ENCODE results near the gene ERG. TPM values are rescaled to one million over a fixed set of nuclear protein-coding genes. Genes with fewer than 3 reads are reported as not detected.

Gene ERG
- total RNA-seq, 1 experiment from 2014 or later: 0.11 TPM

DNA sequence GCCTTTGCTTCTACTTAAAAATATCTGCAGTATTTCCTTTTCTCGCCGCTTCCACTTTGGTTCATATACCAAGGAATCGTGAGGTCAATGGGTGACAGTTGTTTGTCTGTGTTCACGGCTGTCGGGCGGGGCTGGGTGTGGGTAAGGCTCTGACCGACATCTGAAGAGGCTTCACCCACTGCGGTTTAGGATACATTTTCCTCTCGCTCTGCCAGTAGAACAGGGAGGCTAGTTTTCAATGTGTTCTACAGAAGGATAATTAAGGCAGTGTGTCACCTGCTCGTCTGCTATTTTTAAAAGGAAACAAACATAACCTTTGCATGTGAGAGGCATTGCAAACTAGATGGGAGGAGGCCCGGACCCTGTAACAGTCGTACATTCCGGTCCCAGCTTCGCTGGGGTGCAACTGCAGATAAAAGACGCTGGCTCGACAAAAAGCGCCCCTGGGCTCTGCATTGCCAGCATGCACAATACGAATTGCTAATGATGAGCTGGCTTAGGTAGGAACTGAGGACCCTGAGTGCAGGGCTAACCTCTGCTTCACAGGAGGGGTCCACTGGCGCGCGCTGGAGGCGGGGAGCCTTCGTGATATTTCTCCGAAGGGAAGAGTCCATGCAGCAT lies 8.5 kb upstream of the ERG start:
- no peak overlapping the region for H2BK20ac ChIP-seq (ENCODE audit: low read depth, low read length, poor library complexity, severe bottlenecking)
- no peaks in the 10 kb centered on the region for H4K20me1 ChIP-seq (ENCODE audit: control insufficient read depth, insufficient read depth, insufficient read length)
- no peak overlapping the region for H3T11ph ChIP-seq (ENCODE audit: low read length)
- H2AFZ ChIP-seq (ENCODE audit: low read length): no peak overlapping the region
- no peak for DNase-seq
- H3K27me3 ChIP-seq (ENCODE audit: insufficient read depth, low read length): no peaks in the 10 kb centered on the region
- no peak overlapping the region for H3K18ac ChIP-seq (ENCODE audit: insufficient read length, low read depth, low read length)
- H3K4me1 ChIP-seq (ENCODE audit: insufficient read depth, low read length): no peaks in the 10 kb centered on the region; the same call in 1 of the 2 replicates
- no peaks in the 10 kb centered on the region for H3K79me1 ChIP-seq (ENCODE audit: insufficient read depth, low read depth, low read length, poor library complexity, severe bottlenecking)
- H3K27me3 Mint-ChIP-seq (ENCODE audit: low read depth): peaks cover 4% of the 10 kb centered on the region; the same call in 1 of the 2 replicates
- H2BK12ac ChIP-seq (ENCODE audit: insufficient read length, low read depth, low read length): no peak overlapping the region
- no CpG with 5 or more reads among the region's 24 CpGs for WGBS (ENCODE audit: extremely low coverage, insufficient read length, low lambda C conversion rate)
- TF ChIP-seq, protein P1, sequence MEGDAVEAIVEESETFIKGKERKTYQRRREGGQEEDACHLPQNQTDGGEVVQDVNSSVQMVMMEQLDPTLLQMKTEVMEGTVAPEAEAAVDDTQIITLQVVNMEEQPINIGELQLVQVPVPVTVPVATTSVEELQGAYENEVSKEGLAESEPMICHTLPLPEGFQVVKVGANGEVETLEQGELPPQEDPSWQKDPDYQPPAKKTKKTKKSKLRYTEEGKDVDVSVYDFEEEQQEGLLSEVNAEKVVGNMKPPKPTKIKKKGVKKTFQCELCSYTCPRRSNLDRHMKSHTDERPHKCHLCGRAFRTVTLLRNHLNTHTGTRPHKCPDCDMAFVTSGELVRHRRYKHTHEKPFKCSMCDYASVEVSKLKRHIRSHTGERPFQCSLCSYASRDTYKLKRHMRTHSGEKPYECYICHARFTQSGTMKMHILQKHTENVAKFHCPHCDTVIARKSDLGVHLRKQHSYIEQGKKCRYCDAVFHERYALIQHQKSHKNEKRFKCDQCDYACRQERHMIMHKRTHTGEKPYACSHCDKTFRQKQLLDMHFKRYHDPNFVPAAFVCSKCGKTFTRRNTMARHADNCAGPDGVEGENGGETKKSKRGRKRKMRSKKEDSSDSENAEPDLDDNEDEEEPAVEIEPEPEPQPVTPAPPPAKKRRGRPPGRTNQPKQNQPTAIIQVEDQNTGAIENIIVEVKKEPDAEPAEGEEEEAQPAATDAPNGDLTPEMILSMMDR (conservative IDR thresholded peaks at IDR 0.05): no peak
- H2BK120ac ChIP-seq (ENCODE audit: low read depth, low read length, poor library complexity, severe bottlenecking): no peak overlapping the region
- no peaks in the 10 kb centered on the region for H3K9me3 ChIP-seq (ENCODE audit: control insufficient read depth, low read depth, low read length)
- H2BK5ac ChIP-seq (ENCODE audit: insufficient read length, low read length): no peak overlapping the region
- no peak overlapping the region for H3K4ac ChIP-seq (ENCODE audit: low read depth, low read length)
- no peaks in the 10 kb centered on the region for H3K9me3 Mint-ChIP-seq
- no peak overlapping the region for H4K91ac ChIP-seq (ENCODE audit: insufficient read length, low read depth, low read length)
- no peak overlapping the region for H3K23ac ChIP-seq (ENCODE audit: insufficient read length, low read depth, low read length)
- H3K4me1 Mint-ChIP-seq: peaks cover 19 to 22% of the 10 kb centered on the region in 2 experiments
- no peak overlapping the region for H3K27ac Mint-ChIP-seq
- H4K8ac ChIP-seq (replicated peaks; ENCODE audit: insufficient read length, low read depth, low read length): no peak overlapping the region
- H3K79me2 ChIP-seq (ENCODE audit: insufficient read depth, low read length): no peaks in the 10 kb centered on the region
- no peaks in the 10 kb centered on the region for H3K23me2 ChIP-seq (ENCODE audit: insufficient read length, low read depth, low read length, poor library complexity, severe bottlenecking)
- H3K9ac ChIP-seq (ENCODE audit: extremely low read depth, insufficient read length, low read length): no peak overlapping the region
- H3K4me2 ChIP-seq (ENCODE audit: insufficient read depth, insufficient read length, low read length): no peak overlapping the region
- no peak overlapping the region for H2AK5ac ChIP-seq (ENCODE audit: insufficient read length, low read length)
- no peaks in the 10 kb centered on the region for H3K36me3 Mint-ChIP-seq (ENCODE audit: insufficient read depth in 1 of 3, low read depth in 3 of 3)
- no peak overlapping the region for H4K5ac ChIP-seq (ENCODE audit: insufficient read length, low read depth, low read length)
- H3K14ac ChIP-seq (ENCODE audit: insufficient read depth, low read length): no peak overlapping the region
- H3K27ac ChIP-seq (ENCODE audit: insufficient read length, low read depth, low read length): no peak overlapping the region
- no peak overlapping the region for H3K56ac ChIP-seq (ENCODE audit: insufficient read length, low read depth, low read length)
- no peak overlapping the region for H2BK15ac ChIP-seq (ENCODE audit: low read depth, low read length)
- no peak overlapping the region for H3K4me3 Mint-ChIP-seq

All from H9 (cell line).